GM19023 (cell line): ENCODE data around the gene VEGFA.

ENCODE experiments used
- ATAC-seq: cut with Tn5 transposase; IDR thresholded peaks from one replicate; pipeline ENCODE4 v1.9.1; 2021; ENCODE audit warnings: mild to moderate bottlenecking, moderate library complexity; ENCODE audit not compliant: unreplicated experiment

Gene VEGFA

GRCh38 chr6:43784049-43784855 lies 14.2 kb downstream of the VEGFA start:
- ATAC-seq = no peak

GRCh38 chr6:43785220-43785752 lies 15.3 kb downstream of the VEGFA start:
- no peak for ATAC-seq

GRCh38 chr6:43785904-43786303 lies 15.9 kb downstream of the VEGFA start:
- no peak for ATAC-seq

GRCh38 chr6:43786664-43787329 lies 16.8 kb downstream of the VEGFA start:
- no peak for ATAC-seq

GRCh38 chr6:43788301-43788700 lies 18.3 kb downstream of the VEGFA start:
- ATAC-seq = no peak

- ATAC-seq = no peak
Measured at GRCh38 chr6:43789447-43789846, 19.4 kb downstream of the VEGFA start.

GRCh38 chr6:43790031-43790430 lies 20.0 kb downstream of the VEGFA start:
- ATAC-seq = no peak

- ATAC-seq = no peak
Measured at GRCh38 chr6:43791745-43792422, 21.9 kb downstream of the VEGFA start.

- no peak for ATAC-seq
Measured at GRCh38 chr6:43793154-43793874, 23.3 kb downstream of the VEGFA start.

GRCh38 chr6:43793875-43794242 lies 23.8 kb downstream of the VEGFA start:
- ATAC-seq = no peak

GRCh38 chr6:43795421-43795820 lies 25.4 kb downstream of the VEGFA start:
- ATAC-seq = no peak

- no peak for ATAC-seq
Measured at GRCh38 chr6:43796168-43796567, 26.2 kb downstream of the VEGFA start.

GRCh38 chr6:43796903-43797890 lies 27.2 kb downstream of the VEGFA start:
- ATAC-seq = no peak

- no peak for ATAC-seq
Measured at GRCh38 chr6:43797919-43798318, 27.9 kb downstream of the VEGFA start.

GRCh38 chr6:43798688-43799444 lies 28.9 kb downstream of the VEGFA start:
- peak; percentile 60 for ATAC-seq

GRCh38 chr6:43799551-43800297 lies 29.7 kb downstream of the VEGFA start:
- ATAC-seq = no peak

- ATAC-seq = no peak
Measured at GRCh38 chr6:43800298-43800623, 30.2 kb downstream of the VEGFA start.

- no peak for ATAC-seq
Measured at GRCh38 chr6:43800746-43801494, 30.9 kb downstream of the VEGFA start.
